Middle frontal gyrus (tissue), 1 donor: ENCODE data around the gene ARPIN.

Experiments used
- DNase-seq: peaks from one replicate; pipeline ENCODE4 v3.0.0-alpha.2; 2015; ENCODE audit warnings: low spot score; ENCODE audit errors: extremely low spot score

Gene ARPIN

DNA sequence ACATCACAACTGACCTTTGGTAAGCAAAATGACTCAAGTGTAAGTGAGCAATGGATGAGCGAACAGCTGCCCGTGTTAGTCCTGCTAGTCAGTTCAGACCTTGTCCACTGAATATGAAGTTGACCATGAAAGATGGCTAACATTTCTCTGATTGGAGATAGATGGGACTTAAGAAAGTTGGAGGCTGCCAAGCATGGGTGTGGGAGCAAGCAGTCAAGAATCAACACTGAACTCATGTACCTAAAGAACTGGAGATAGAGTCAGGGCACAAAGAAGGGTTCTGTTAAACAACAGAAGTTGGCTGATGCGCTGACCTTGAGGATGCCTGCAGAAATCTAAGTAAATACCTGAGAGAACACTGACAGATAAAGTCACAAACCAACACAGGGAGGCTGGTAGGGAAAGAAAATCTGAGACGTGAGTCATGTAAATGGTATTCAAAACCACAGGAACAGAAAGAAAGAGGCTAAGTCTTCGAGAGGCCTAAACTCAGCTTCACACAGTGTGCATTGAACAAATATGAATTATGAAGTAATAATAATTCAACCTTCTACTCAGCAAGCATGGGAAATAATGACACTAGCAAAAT, 67.4 kb downstream of the ARPIN start:
- no peak for DNase-seq
